GM12874 (cell line): ENCODE data around the gene DNAJA4.

Experiments
- TF ChIP-seq, protein P1 (sequence below): IDR thresholded peaks from 2 replicates; pipeline ENCODE4 v1.5.1; 2011; ENCODE audit warnings: low read depth, mild to moderate bottlenecking, control low read depth, low read length, moderate library complexity; ENCODE audit not compliant: insufficient read depth

The DNAJA4 gene

DNA sequence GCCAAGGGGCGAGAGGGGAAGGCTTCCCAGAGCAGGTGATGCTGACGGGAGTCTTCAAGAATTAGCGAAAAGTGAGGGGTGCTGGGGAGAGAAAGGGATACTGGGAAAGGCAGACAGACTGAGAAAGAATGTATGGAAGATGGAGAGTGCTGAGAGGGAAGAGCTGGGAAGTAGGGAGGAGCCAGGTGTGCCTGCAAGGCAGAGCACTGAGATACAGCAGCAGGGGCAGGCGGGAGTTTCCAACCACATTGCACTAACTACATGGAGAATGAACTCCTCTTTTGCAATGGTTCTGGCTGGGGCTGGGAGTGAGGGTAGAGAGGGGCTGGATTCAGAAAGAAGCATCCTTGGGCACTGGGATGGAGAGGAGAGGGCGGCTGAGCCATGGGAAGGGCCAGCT is 59.8 kb downstream of the DNAJA4 start:
- TF ChIP-seq, protein P1, sequence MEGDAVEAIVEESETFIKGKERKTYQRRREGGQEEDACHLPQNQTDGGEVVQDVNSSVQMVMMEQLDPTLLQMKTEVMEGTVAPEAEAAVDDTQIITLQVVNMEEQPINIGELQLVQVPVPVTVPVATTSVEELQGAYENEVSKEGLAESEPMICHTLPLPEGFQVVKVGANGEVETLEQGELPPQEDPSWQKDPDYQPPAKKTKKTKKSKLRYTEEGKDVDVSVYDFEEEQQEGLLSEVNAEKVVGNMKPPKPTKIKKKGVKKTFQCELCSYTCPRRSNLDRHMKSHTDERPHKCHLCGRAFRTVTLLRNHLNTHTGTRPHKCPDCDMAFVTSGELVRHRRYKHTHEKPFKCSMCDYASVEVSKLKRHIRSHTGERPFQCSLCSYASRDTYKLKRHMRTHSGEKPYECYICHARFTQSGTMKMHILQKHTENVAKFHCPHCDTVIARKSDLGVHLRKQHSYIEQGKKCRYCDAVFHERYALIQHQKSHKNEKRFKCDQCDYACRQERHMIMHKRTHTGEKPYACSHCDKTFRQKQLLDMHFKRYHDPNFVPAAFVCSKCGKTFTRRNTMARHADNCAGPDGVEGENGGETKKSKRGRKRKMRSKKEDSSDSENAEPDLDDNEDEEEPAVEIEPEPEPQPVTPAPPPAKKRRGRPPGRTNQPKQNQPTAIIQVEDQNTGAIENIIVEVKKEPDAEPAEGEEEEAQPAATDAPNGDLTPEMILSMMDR, result no peak

- TF ChIP-seq, protein P1, result no peak
Observed at GRCh38 chr15:78325092-78325843, 60.9 kb downstream of the DNAJA4 start.

- TF ChIP-seq, protein P1, result no peak
Observed at GRCh38 chr15:78327466-78327865, 63.1 kb downstream of the DNAJA4 start.

GRCh38 chr15:78329625-78330024 is 65.3 kb downstream of the DNAJA4 start:
- TF ChIP-seq, protein P1, result no peak
